Right lobe of liver (tissue), 6 donors: Measurements from ENCODE around the gene ANKS6. TPM values are rescaled to one million over a fixed set of nuclear protein-coding genes. Genes with fewer than 3 reads are reported as not detected.

Experiments used
- ATAC-seq, 4 donors: fragments of 200-7000 bp; cut with Tn5 transposase; one replicate each; pipeline ENCODE4 v1.9.1; 2020; ENCODE audit warnings: mild to moderate bottlenecking in 4 of 4, moderate library complexity in 4 of 4
- DNase-seq, 3 donors: peaks; one replicate each; pipeline ENCODE4 v3.0.0-alpha.2; 2020
- H3K27ac ChIP-seq, 3 donors: fragments of 200-600 bp; one replicate each; pipeline ENCODE4 v1.8.0; 2022
- H3K27me3 ChIP-seq, 2 donors: fragments of 200-600 bp; one replicate each; pipeline ENCODE4 v1.8.0; 2022
- H3K36me3 ChIP-seq, 4 donors: fragments of 200-600 bp; sonication (generic) in 1 of 4; one replicate each; pipeline versions ENCODE4 v1.5.1 to v1.8.0; 2017 to 2022; ENCODE audit warnings: control low read depth in 1 of 4
- H3K4me1 ChIP-seq, 4 donors: fragments of 200-600 bp; sonication (generic) in 1 of 4; one replicate each; pipeline versions ENCODE4 v1.5.1 to v1.8.0; 2017 to 2022; ENCODE audit warnings: control low read depth in 1 of 4
- H3K4me3 ChIP-seq, 3 donors: fragments of 200-600 bp; one replicate each; pipeline ENCODE4 v1.8.0; 2022
- H3K9me3 ChIP-seq, 4 donors: fragments of 200-600 bp; sonication (generic) in 1 of 4; one replicate each; pipeline versions ENCODE4 v1.5.1 to v1.8.0; 2017 to 2022; ENCODE audit warnings: control low read depth in 1 of 4
- CTCF ChIP-seq, 4 donors: fragments of 200-600 bp in 3 of 4; fragments of 450-650 bp in 1 of 4; IDR thresholded peaks; one replicate each; pipeline versions ENCODE4 v1.5.1 to v1.8.0; 2016 to 2022; ENCODE audit warnings: antibody characterized with exemption in 4 of 4, mild to moderate bottlenecking in 2 of 4
- POLR2A ChIP-seq: fragments of 450-650 bp; IDR thresholded peaks from one replicate; pipeline ENCODE4 v1.6.1; 2017; ENCODE audit warnings: antibody characterized with exemption, mild to moderate bottlenecking
- WGBS: methylation state at CpG from one replicate; pipeline ENCODE4 v1.1.6; 2018; ENCODE audit warnings: low coverage, low lambda C conversion rate; ENCODE audit not compliant: insufficient coverage; ENCODE audit errors: missing lambda C conversion rate; 5-methylcytosine and 5-hydroxymethylcytosine counted together
- intact Hi-C, 2 donors: fragments of 100-400 bp; cut with DNase I; formaldehyde crosslinking; loops; one replicate each; pipeline versions ENCODE4 v1.11.2 to v1.14.1; 2022
- total RNA-seq, 6 experiments: library from RNA; depleted of rRNA in 2 of 6; stranded (reverse); fragments of >200 nt in 2 of 6; fragmentation: NEBNext Ultra II Directional in 3 of 6; extraction: Animal tissue kit (Norgen Biotek cat#: 25700) in 3 of 6; gene quantifications; one replicate each; pipeline versions ENCODE4 v1.1.0 to v1.2.4, GENCODE V29; 2016 to 2023
- donor health status: DM: no; HTN: yes; CAD: no.
- donor health status: DM: no; HTN: no; CAD: no.
- donor health status: DM: no; HTN: no; CAD: no.
- donor health status: DM: no; HTN: yes; CAD: no.
- donor health status: DM: no; HTN: yes; CAD: no.

ANKS6 gene
- total RNA-seq, 6 experiments from 2014 or later: 3.7 to 7.9 (median 4.7) TPM

- Histone ChIP-seq H3K4me1 (no peaks in the 10 kb centered on the region), H3K27me3 (no peaks in the 10 kb centered on the region), H3K4me3 (no peak overlapping the region), H3K9me3 (no peaks in the 10 kb centered on the region), H3K27ac (no peak overlapping the region), H3K36me3 (no peaks in the 10 kb centered on the region)
- 71% methylated on average over 1 of the region's 3 CpGs for WGBS
- intact Hi-C loops: no loop called here
- no peak for TF ChIP-seq POLR2A
- TF ChIP-seq CTCF (IDR thresholded peaks at IDR 0.05): no peak
- ATAC-seq (no peak), DNase-seq (no peak)
These were observed 57.6 kb downstream of the ANKS6 start for GRCh38 chr9:98738741-98739140.

- H3K4me3 ChIP-seq: no peak overlapping the region
- TF ChIP-seq POLR2A: no peak
- TF ChIP-seq CTCF (IDR thresholded peaks at IDR 0.05): no peak
- DNase-seq (no peak), ATAC-seq (no peak)
- intact Hi-C loops: no loop called here
- H3K27me3 ChIP-seq: no peaks in the 10 kb centered on the region
- 86% methylated on average over 8 of the region's 12 CpGs for WGBS
- H3K4me1 ChIP-seq: no peaks in the 10 kb centered on the region
- no peak overlapping the region for H3K27ac ChIP-seq
- no peaks in the 10 kb centered on the region for H3K9me3 ChIP-seq
- no peaks in the 10 kb centered on the region for H3K36me3 ChIP-seq
These were observed 60.1 kb downstream of the ANKS6 start for GRCh38 chr9:98736226-98736625.

- DNase-seq (no peak), ATAC-seq (no peak)
- TF ChIP-seq POLR2A: no peak
- TF ChIP-seq CTCF (IDR thresholded peaks at IDR 0.05): no peak
- Histone ChIP-seq H3K9me3 (no peaks in the 10 kb centered on the region), H3K27me3 (no peaks in the 10 kb centered on the region), H3K36me3 (no peaks in the 10 kb centered on the region), H3K27ac (no peak overlapping the region), H3K4me1 (no peaks in the 10 kb centered on the region), H3K4me3 (no peak overlapping the region)
- 84% methylated on average over 8 of the region's 9 CpGs for WGBS
- intact Hi-C loops: no loop called here
These were observed 63.6 kb downstream of the ANKS6 start for GRCh38 chr9:98732801-98733200.

- no peak for TF ChIP-seq POLR2A
- Histone ChIP-seq H3K4me1 (no peaks in the 10 kb centered on the region), H3K27ac (no peak overlapping the region), H3K4me3 (no peak overlapping the region), H3K9me3 (no peaks in the 10 kb centered on the region), H3K27me3 (no peaks in the 10 kb centered on the region), H3K36me3 (no peaks in the 10 kb centered on the region)
- WGBS: 78% methylated on average over 3 of the region's 10 CpGs
- ATAC-seq: no peak
- intact Hi-C loops: no loop called here
- DNase-seq: no peak
These were observed 64.3 kb downstream of the ANKS6 start for GRCh38 chr9:98732091-98732490.

- Histone ChIP-seq H3K27me3 (no peaks in the 10 kb centered on the region), H3K27ac (no peak overlapping the region), H3K9me3 (no peaks in the 10 kb centered on the region), H3K4me1 (no peaks in the 10 kb centered on the region), H3K4me3 (no peak overlapping the region), H3K36me3 (no peaks in the 10 kb centered on the region)
- ATAC-seq (no peak), DNase-seq (no peak)
- WGBS: 85% methylated on average over 5 of the region's 5 CpGs
- TF ChIP-seq CTCF (IDR thresholded peaks at IDR 0.05): no peak
- no peak for TF ChIP-seq POLR2A
- intact Hi-C loops: no loop called here
These were observed 65.5 kb downstream of the ANKS6 start for GRCh38 chr9:98730871-98731270.
